NCI-H1417 treated with DMSO at 0.1 percent for 48 hours (cell line): Measurements from ENCODE around the gene DAP3.

Source experiments
- DNase-seq: peaks from one replicate; lab custom pipeline; 2025; lab: John Stamatoyannopoulos, UW

The DAP3 gene

DNA sequence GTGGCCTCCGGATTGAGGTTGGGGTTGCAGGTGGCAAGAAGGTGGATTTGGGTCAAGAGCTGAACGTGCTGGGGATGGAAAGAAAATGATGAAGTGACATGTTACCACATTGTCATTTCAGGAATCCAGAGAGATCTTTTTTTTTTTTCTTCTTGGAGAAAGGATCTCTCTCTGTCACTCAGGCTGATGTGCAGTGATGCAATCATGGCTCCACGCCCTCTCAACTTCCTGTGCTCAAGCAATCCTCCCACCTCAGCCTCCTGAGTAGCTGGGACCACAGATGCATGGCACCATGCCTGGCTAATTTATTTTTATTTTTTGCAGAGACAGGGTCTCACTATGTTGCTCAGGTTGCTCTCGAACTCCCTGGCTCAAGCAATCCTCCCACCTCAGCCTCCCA lies 87.5 kb downstream of the DAP3 start:
- no peak for DNase-seq

DNA sequence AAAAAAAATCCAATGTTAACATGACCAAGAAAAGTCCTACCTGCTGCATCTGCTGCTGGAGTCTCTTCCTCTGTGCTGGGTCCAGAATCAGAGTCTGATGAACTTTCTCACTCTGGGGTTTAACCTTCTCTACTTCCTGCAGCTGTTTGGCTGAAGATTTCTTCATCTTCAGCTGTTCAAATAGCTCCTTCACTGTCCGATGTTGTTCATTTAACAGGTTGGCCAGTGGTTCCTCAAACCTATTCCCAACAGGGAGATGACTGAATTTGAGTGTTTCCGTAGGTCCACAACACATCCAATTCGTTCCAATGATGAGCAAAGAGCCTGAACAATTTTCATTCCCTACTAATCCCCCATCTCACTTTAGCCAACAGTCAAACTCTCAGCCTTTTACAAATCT lies 88.7 kb downstream of the DAP3 start:
- DNase-seq, result no peak
